B cell (primary cell): Measurements from ENCODE around the gene TRIO. TPM values are rescaled to one million over a fixed set of nuclear protein-coding genes. Genes with fewer than 3 reads are reported as not detected.

ENCODE experiments used
- ATAC-seq: fragments of 200-7000 bp; cut with Tn5 transposase; one replicate; pipeline ENCODE4 v1.10.0; 2021; ENCODE audit warnings: low read depth, mild to moderate bottlenecking, moderate number of reproducible peaks, moderate library complexity
- CTCF ChIA-PET: fragments of 350-600 bp; sonication (Branson Sonifier 250); formaldehyde crosslinking; loops from one replicate; lab custom pipeline; 2021; ENCODE audit warnings: antibody characterized with exemption, inconsistent platforms; lab: Charles Lee
- POLR2A ChIA-PET: fragments of 350-600 bp; sonication (Branson Sonifier 250); formaldehyde crosslinking; loops from one replicate; lab custom pipeline; 2021; ENCODE audit warnings: antibody characterized with exemption; lab: Charles Lee
- DNase-seq: peaks from one replicate; pipeline ENCODE4 v3.0.0; 2013
- H2AFZ ChIP-seq: 2 replicates; pipeline ENCODE4 v1.6.1; 2012; ENCODE audit warnings: mild to moderate bottlenecking, low read depth, low read length; ENCODE audit not compliant: insufficient read depth, poor library complexity, severe bottlenecking
- H3K27ac ChIP-seq, 2 donors: 1 replicate in 1 of 2; 2 replicates in 1 of 2; pipeline ENCODE4 v1.5.1; 2012 to 2013; ENCODE audit warnings: low read length in 2 of 2, mild to moderate bottlenecking in 2 of 2, moderate library complexity in 1 of 2
- H3K27me3 ChIP-seq, 4 experiments: fragments of 200-600 bp in 1 of 4; sonication (generic) in 1 of 4; replicated peaks in 1 of 4; 1 replicate in 2 of 4; 2 replicates in 2 of 4; pipeline versions ENCODE4 v1.6.1 to v1.7.0; 2013 to 2016; ENCODE audit warnings: low read length in 3 of 4, mild to moderate bottlenecking in 2 of 4, mixed read lengths in 1 of 4, moderate library complexity in 1 of 4; ENCODE audit not compliant: insufficient read depth in 4 of 4, control insufficient read depth in 3 of 4; ENCODE audit errors: control extremely low read depth in 1 of 4
- H3K36me3 ChIP-seq, 2 experiments: replicated peaks in 1 of 2; 1 replicate in 1 of 2; 2 replicates in 1 of 2; pipeline versions ENCODE4 v1.6.1 to v1.7.1; 2013; ENCODE audit warnings: low read length in 1 of 2; ENCODE audit not compliant: insufficient read depth in 2 of 2, control insufficient read depth in 1 of 2; ENCODE audit errors: control extremely low read depth in 1 of 2, extremely low read depth in 1 of 2
- H3K4me1 ChIP-seq, 2 donors: fragments of 200-600 bp in 1 of 2; sonication (generic) in 1 of 2; 1 replicate in 1 of 2; 2 replicates in 1 of 2; pipeline versions ENCODE4 v1.5.1 to v1.6.1; 2013 to 2017; ENCODE audit warnings: low read length in 2 of 2; ENCODE audit not compliant: control insufficient read depth in 2 of 2, insufficient read depth in 2 of 2
- H3K4me2 ChIP-seq: replicated peaks from 2 replicates; pipeline ENCODE3; 2012; ENCODE audit warnings: mild to moderate bottlenecking, low read depth, low read length; ENCODE audit not compliant: poor library complexity, severe bottlenecking
- H3K4me3 ChIP-seq, 5 experiments: fragments of 200-600 bp in 1 of 5; sonication (generic) in 1 of 5; 1 replicate in 3 of 5; 2 replicates in 2 of 5; pipeline versions ENCODE4 v1.5.1 to v1.7.0; 2011 to 2016; ENCODE audit warnings: low read length in 4 of 5, mild to moderate bottlenecking in 4 of 5, low read depth in 2 of 5, control low read depth in 1 of 5, moderate library complexity in 1 of 5; ENCODE audit not compliant: insufficient read depth in 1 of 5; ENCODE audit errors: control extremely low read depth in 1 of 5, extremely low read depth in 1 of 5
- H3K79me2 ChIP-seq: fragments of 200-600 bp; sonication (generic); one replicate; pipeline ENCODE4 v1.6.0; 2016; ENCODE audit warnings: low read length; ENCODE audit not compliant: control insufficient read depth, insufficient read depth
- H3K9ac ChIP-seq: fragments of 200-600 bp; sonication (generic); 2 replicates; pipeline ENCODE4 v1.6.1; 2017; ENCODE audit warnings: mild to moderate bottlenecking, low read length, moderate library complexity
- H3K9me3 ChIP-seq, 3 donors: one replicate each; pipeline versions ENCODE4 v1.6.1 to v1.7.1; 2013; ENCODE audit warnings: low read length in 2 of 3; ENCODE audit not compliant: control insufficient read depth in 2 of 3, insufficient read depth in 1 of 3; ENCODE audit errors: control extremely low read depth in 1 of 3
- H4K20me1 ChIP-seq: 2 replicates; pipeline ENCODE4 v1.6.0; 2012; ENCODE audit warnings: mild to moderate bottlenecking, low read length; ENCODE audit not compliant: insufficient read depth, control insufficient read depth, poor library complexity, severe bottlenecking
- H3K27ac Mint-ChIP-seq: one replicate; pipeline ENCODE4 v1.8.0; 2021; ENCODE audit warnings: mixed read lengths
- H3K27me3 Mint-ChIP-seq: one replicate; pipeline ENCODE4 v1.8.0; 2021; ENCODE audit warnings: mixed read lengths
- H3K4me1 Mint-ChIP-seq: one replicate; pipeline ENCODE4 v1.8.0; 2021; ENCODE audit warnings: mixed read lengths
- H3K4me3 Mint-ChIP-seq: one replicate; pipeline ENCODE4 v1.8.0; 2021; ENCODE audit warnings: mixed read lengths
- H3K9me3 Mint-ChIP-seq: one replicate; pipeline ENCODE4 v1.8.0; 2022; ENCODE audit warnings: mixed read lengths; ENCODE audit not compliant: insufficient read depth
- EZH2 ChIP-seq: IDR thresholded peaks from 2 replicates; pipeline ENCODE4 v1.6.1; 2012; ENCODE audit warnings: borderline replicate concordance, low read depth, mild to moderate bottlenecking, moderate library complexity, low read length; ENCODE audit not compliant: insufficient read depth, poor library complexity, severe bottlenecking
- WGBS: methylation state at CpG from one replicate; pipeline ENCODE4 v1.1.5; 2013; ENCODE audit warnings: missing lambda C conversion rate; ENCODE audit not compliant: insufficient coverage; 5-methylcytosine and 5-hydroxymethylcytosine counted together
- intact Hi-C: fragments of 100-400 bp; cut with micrococcal nuclease; formaldehyde crosslinking; loops from one replicate; pipeline ENCODE4 v1.10.0; 2022
- polyA plus RNA-seq: library from polyadenylated mRNA; depleted of rRNA; stranded (reverse); fragments of >200 nt; gene quantifications from 2 replicates; pipeline ENCODE4 v1.2.3, GENCODE V29; 2012
- total RNA-seq, 2 donors: library from RNA; stranded (reverse); fragments of 120-200 nt in 1 of 2; gene quantifications; 1 replicate in 1 of 2; 2 replicates in 1 of 2; pipeline versions ENCODE4 v1.2.3 to v1.2.4, GENCODE V29; 2013 to 2022
- TF ChIP-seq, protein P1 (sequence below): fragments of 200-600 bp; IDR thresholded peaks from one replicate; pipeline ENCODE4 v1.8.0; 2022; ENCODE audit warnings: antibody characterized with exemption, mild to moderate bottlenecking

TRIO gene
- total and polyA plus RNA-seq, 2 donors (not counting 1 experiment from before 2014, with no cell fraction given) = 90.5 to 479 TPM

DNA sequence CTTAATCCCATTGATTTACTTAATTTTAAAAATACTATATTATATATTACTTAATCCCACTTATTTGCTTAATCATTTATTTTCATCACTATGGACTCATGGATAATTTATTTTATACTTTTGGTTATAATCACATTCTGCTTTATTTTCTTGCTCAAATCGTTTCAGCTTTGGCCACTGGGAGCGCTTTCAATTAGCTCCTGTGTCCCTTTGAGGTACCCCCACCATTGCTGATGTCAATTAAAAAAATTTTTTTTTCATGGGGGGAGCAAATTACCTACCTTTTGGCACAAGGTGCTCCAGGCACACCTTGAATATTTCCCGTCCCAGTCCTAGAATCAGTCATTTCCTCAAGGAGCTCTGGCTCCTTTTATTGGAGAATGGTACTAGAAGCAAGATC lies 1.4 kb upstream of the TRIO start:
- TF ChIP-seq, protein P1, sequence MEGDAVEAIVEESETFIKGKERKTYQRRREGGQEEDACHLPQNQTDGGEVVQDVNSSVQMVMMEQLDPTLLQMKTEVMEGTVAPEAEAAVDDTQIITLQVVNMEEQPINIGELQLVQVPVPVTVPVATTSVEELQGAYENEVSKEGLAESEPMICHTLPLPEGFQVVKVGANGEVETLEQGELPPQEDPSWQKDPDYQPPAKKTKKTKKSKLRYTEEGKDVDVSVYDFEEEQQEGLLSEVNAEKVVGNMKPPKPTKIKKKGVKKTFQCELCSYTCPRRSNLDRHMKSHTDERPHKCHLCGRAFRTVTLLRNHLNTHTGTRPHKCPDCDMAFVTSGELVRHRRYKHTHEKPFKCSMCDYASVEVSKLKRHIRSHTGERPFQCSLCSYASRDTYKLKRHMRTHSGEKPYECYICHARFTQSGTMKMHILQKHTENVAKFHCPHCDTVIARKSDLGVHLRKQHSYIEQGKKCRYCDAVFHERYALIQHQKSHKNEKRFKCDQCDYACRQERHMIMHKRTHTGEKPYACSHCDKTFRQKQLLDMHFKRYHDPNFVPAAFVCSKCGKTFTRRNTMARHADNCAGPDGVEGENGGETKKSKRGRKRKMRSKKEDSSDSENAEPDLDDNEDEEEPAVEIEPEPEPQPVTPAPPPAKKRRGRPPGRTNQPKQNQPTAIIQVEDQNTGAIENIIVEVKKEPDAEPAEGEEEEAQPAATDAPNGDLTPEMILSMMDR = no peak
- TF ChIP-seq EZH2 = no peak
- intact Hi-C loops = loop anchor here (2.0 to 10.0 kb wide), 4 partner anchors 33 to 853 kb away; partner anchors contain the start of gene OTULINL
- H3K27me3 ChIP-seq = peaks cover 0 to 7% (median 1%) of the 10 kb centered on the region in 4 experiments
- no peaks in the 10 kb centered on the region for H3K9me3 ChIP-seq
- ATAC-seq (no peak), DNase-seq (no peak)
- no peaks in the 10 kb centered on the region for H3K36me3 ChIP-seq
- peak overlapping the region; percentile 90 for H3K4me3 Mint-ChIP-seq
- WGBS = no CpG with 5 or more reads among the region's 3 CpGs
- no peak overlapping the region for H3K27ac ChIP-seq
- no peak overlapping the region for H2AFZ ChIP-seq
- peak overlapping the region in 1 of 5 experiments; percentile 83 for H3K4me3 ChIP-seq
- H3K27ac Mint-ChIP-seq = no peak overlapping the region
- peaks cover 20 to 25% of the 10 kb centered on the region in 2 donors for H3K4me1 ChIP-seq
- H3K9me3 Mint-ChIP-seq = no peaks in the 10 kb centered on the region
- H4K20me1 ChIP-seq = peaks cover under 1% of the 10 kb centered on the region
- peak overlapping the region; percentile 91 for H3K4me2 ChIP-seq
- no peak overlapping the region for H3K9ac ChIP-seq
- peaks cover 10% of the 10 kb centered on the region for H3K27me3 Mint-ChIP-seq
- peaks cover 34% of the 10 kb centered on the region for H3K79me2 ChIP-seq
- ChIA-PET POLR2A (interaction anchor here (0.6 to 4.8 kb wide), 6 partner anchors 13 to 146 kb away, joined by 3 to 53 read pairs (median 6); no protein-coding TSS in a partner anchor), CTCF (interaction anchor here (1.2 to 7.4 kb wide), 10 partner anchors 9 to 145 kb away, joined by 3 to 64 read pairs (median 6); no protein-coding TSS in a partner anchor)
- H3K4me1 Mint-ChIP-seq = peaks cover 22% of the 10 kb centered on the region

DNA sequence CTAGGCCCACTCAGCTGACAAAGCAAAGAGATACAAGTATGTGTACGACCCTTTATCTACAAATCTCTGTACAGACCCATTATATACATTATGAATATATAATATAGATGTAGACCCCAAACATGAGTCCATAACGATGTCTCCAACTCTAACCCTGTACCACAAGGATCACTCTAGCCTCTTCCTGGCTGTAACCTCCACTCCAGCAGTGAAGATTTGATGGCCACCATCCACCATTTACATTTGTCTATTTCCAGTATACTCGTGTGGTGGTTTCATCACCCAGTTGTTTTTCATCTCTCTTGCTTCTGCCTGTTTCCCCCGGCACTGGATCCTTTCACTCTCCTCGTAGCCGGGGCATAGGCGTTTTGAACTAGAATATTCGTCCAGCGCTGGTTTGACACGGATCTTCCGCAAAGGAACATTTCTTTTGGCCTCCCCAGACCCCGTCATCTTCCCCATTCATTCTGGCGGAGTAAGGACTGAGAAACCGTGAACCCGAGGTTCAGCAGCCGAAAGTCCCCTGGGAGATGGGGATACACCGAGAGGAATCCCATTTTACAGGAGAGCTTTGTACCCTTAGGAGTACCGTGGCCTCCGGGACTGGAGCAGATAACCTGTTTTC lies 828 bp upstream of the TRIO start:
- peaks cover 0 to 7% (median 1%) of the 10 kb centered on the region in 4 experiments for H3K27me3 ChIP-seq
- WGBS = 11% methylated on average over 11 of the region's 19 CpGs
- POLR2A ChIA-PET = interaction anchor here (0.6 to 4.8 kb wide), 7 partner anchors 13 to 145 kb away, joined by 3 to 53 read pairs (median 3); no protein-coding TSS in a partner anchor
- TF ChIP-seq, protein P1 = no peak
- TF ChIP-seq EZH2 = no peak
- peaks cover 25 to 30% of the 10 kb centered on the region in 2 donors for H3K4me1 ChIP-seq
- peak overlapping the region; percentile 82 for H2AFZ ChIP-seq
- no peaks in the 10 kb centered on the region for H3K9me3 ChIP-seq
- H3K4me3 ChIP-seq = peak overlapping the region; percentile 76 to 84 (median 82)
- peak overlapping the region; percentile 88 for H3K27ac Mint-ChIP-seq
- no peaks in the 10 kb centered on the region for H3K36me3 ChIP-seq
- peak; percentile 2 for ATAC-seq
- CTCF ChIA-PET = interaction anchor here (0.8 to 7.4 kb wide), 9 partner anchors 14 to 145 kb away, joined by 3 to 64 read pairs (median 6); no protein-coding TSS in a partner anchor
- peak overlapping the region; percentile 87 for H3K9ac ChIP-seq
- H3K27me3 Mint-ChIP-seq = peaks cover 10% of the 10 kb centered on the region
- H3K4me2 ChIP-seq = peak overlapping the region; percentile 91
- DNase-seq = no peak
- H3K9me3 Mint-ChIP-seq = no peaks in the 10 kb centered on the region
- intact Hi-C loops = loop anchor here (2.0 to 10.0 kb wide), 4 partner anchors 34 to 852 kb away; partner anchors contain the start of gene OTULINL
- H3K27ac ChIP-seq = peak overlapping the region; percentile 72 to 93
- H3K79me2 ChIP-seq = peaks cover 40% of the 10 kb centered on the region
- peaks cover 28% of the 10 kb centered on the region for H3K4me1 Mint-ChIP-seq
- peaks cover 6% of the 10 kb centered on the region for H4K20me1 ChIP-seq
- peak overlapping the region; percentile 90 for H3K4me3 Mint-ChIP-seq
